Astrocyte (in vitro differentiated cells and primary cell): ENCODE measurements around the gene MELK.

Experiments
- CTCF ChIP-seq: IDR thresholded peaks from 2 replicates; pipeline ENCODE4 v1.5.1; 2011; ENCODE audit warnings: low read depth, mild to moderate bottlenecking, inconsistent platforms, low read length, moderate library complexity; ENCODE audit not compliant: insufficient read depth
- EZH2 ChIP-seq: IDR thresholded peaks from 2 replicates; pipeline ENCODE4 v1.6.1; 2012; ENCODE audit warnings: mild to moderate bottlenecking, low read length, inconsistent platforms; ENCODE audit not compliant: insufficient read depth

- TF ChIP-seq CTCF (no peak), EZH2 (no peak)
Measured at GRCh38 chr9:36584620-36585460, 12.1 kb downstream of the MELK start.
